Nephron (organoid): ENCODE measurements around the gene TPRG1L.
"Not testable (repeated sequence)": the region's sequence is repeated elsewhere in the genome, so short reads cannot be mapped to it uniquely, and the experiment has no call there.

ENCODE experiments used
- H3K27ac Mint-ChIP-seq, 3 experiments: 2 replicates each; pipeline ENCODE4 v1.8.0; 2020; ENCODE audit warnings: mixed read lengths in 3 of 3, mild to moderate bottlenecking in 2 of 3, moderate library complexity in 1 of 3
- H3K27me3 Mint-ChIP-seq: 2 replicates; pipeline ENCODE4 v1.8.0; 2021; ENCODE audit warnings: low read depth, mild to moderate bottlenecking, moderate library complexity, mixed read lengths
- H3K36me3 Mint-ChIP-seq: 2 replicates; pipeline ENCODE4 v1.8.0; 2020; ENCODE audit warnings: low read depth, mixed read lengths
- H3K4me1 Mint-ChIP-seq: 2 replicates; pipeline ENCODE4 v1.8.0; 2020; ENCODE audit warnings: mixed read lengths
- H3K4me3 Mint-ChIP-seq, 3 experiments: 2 replicates each; pipeline ENCODE4 v1.8.0; 2020; ENCODE audit warnings: mild to moderate bottlenecking in 3 of 3, mixed read lengths in 3 of 3, moderate library complexity in 2 of 3
- H3K9me3 Mint-ChIP-seq: 2 replicates; pipeline ENCODE4 v1.8.0; 2020; ENCODE audit warnings: mixed read lengths
- CTCF ChIP-seq, 3 experiments: fragments of 200-600 bp; sonication (generic); IDR thresholded peaks; one replicate each; pipeline ENCODE4 v1.5.0; 2021; ENCODE audit warnings: antibody characterized with exemption in 3 of 3; ENCODE audit not compliant: unreplicated experiment in 3 of 3

TPRG1L gene

DNA sequence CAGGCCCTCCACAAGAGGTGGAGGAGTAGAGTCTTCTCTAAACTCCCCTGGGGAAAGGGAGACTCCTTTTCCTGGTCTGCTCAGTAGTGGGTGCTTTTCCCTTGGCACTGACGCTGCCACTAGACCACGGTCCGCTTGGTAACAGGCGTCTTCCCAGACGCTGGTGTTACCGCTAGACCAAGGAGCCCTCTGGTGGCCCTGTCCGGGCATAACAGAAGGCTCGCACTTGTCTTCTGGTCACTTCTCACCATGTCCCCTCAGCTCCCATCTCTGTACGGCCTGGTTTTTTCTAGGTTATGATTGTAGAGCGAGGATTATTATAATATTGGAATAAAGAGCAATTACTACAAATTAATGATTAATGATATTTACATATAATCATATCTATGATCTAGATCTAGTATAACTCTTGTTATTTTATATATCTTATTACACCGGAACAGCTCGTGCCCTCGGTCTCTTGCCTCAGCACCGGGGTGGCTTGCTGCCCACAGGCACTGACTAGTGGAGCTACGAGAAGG lies 3.6 kb upstream of the TPRG1L start:
- Mint-ChIP-seq H3K4me1 (peaks cover 36% of the 10 kb centered on the region), H3K27me3 (peaks cover 33% of the 10 kb centered on the region), H3K4me3 (peak overlapping the region; percentile 66 to 97 (median 77))
- H3K36me3 Mint-ChIP-seq, H3K27ac Mint-ChIP-seq, H3K9me3 Mint-ChIP-seq: not testable (repeated sequence)
- TF ChIP-seq CTCF (IDR thresholded peaks at IDR 0.05; ENCODE audit: unreplicated experiment in 3 of 3): peak; percentile 52 to 73 (median 62)

DNA sequence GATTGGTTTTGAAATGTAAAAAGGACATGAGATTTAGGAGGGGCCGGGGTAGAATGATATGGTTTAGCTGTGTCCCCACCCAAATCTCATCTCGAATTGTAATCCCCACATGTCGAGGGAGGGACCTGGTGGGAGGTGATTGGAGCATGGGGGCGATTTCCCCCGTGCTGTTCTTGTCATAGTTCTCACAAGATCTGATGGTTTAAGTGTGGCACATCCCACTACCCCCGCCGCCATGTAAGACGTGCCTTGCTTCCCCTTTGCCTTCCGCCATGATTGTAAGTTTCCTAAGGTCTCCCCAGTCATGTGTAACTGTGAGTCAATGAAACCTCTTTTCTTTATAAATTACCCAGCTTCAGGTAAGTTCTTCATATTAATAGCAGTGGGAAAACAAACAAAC lies 2.7 kb upstream of the TPRG1L start:
- Mint-ChIP-seq H3K4me1 (peaks cover 36% of the 10 kb centered on the region), H3K27me3 (peaks cover 26% of the 10 kb centered on the region), H3K4me3 (peak overlapping the region; percentile 95 to 100 (median 97))
- not testable (repeated sequence) for H3K9me3 Mint-ChIP-seq, H3K27ac Mint-ChIP-seq, H3K36me3 Mint-ChIP-seq

- Mint-ChIP-seq H3K4me1 (peaks cover 31% of the 10 kb centered on the region), H3K27ac (no peak overlapping the region), H3K9me3 (no peaks in the 10 kb centered on the region), H3K36me3 (peaks cover 5% of the 10 kb centered on the region), H3K4me3 (peak overlapping the region; percentile 95 to 100 (median 97)), H3K27me3 (peaks cover 20% of the 10 kb centered on the region)
- no peak for TF ChIP-seq CTCF (IDR thresholded peaks at IDR 0.05; ENCODE audit: unreplicated experiment in 3 of 3)
These were observed 1.2 kb upstream of the TPRG1L start for GRCh38 chr1:3623441-3624199.

DNA sequence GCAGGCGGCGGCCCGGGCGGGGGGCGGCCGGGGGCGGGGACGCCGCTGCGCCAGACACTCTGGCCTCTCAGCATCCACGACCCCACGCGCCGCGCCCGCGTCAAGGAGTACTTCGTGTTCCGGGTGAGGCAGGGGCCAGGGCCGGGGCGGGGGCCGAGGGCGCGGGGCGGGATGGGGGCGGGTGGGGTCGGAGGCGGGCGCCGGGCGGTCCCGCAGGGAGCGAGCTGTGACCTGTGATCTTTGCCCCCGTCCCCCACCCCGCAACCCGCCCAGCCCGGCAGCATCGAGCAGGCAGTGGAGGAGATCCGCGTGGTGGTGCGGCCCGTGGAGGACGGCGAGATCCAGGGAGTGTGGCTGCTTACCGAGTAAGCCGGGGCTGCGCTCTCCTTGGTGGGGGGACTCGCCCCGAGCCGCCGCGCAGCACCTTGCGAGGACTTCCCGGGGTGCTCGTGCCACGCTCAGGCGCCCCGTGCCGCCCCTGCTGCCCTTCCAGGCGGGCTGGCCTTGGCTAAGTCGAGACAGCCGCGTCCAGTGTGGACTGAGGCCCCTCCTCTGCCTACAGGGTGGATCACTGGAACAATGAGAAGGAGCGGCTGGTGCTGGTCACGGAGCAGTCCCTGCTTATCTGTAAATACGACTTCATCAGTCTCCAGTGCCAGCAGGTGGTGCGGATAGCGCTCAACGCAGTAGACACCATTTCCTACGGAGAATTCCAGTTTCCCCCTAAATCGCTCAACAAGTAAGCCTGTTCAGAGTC lies 514 bp downstream of the TPRG1L start:
- H3K4me1 Mint-ChIP-seq: peaks cover 24% of the 10 kb centered on the region
- H3K27me3 Mint-ChIP-seq: peaks cover 6% of the 10 kb centered on the region
- H3K27ac Mint-ChIP-seq: peak overlapping the region in 1 of 3 experiments; percentile 20
- no peak for TF ChIP-seq CTCF (IDR thresholded peaks at IDR 0.05; ENCODE audit: unreplicated experiment in 3 of 3)
- peak overlapping the region; percentile 95 to 100 (median 97) for H3K4me3 Mint-ChIP-seq
- H3K9me3 Mint-ChIP-seq: no peaks in the 10 kb centered on the region
- peaks cover 14% of the 10 kb centered on the region for H3K36me3 Mint-ChIP-seq

DNA sequence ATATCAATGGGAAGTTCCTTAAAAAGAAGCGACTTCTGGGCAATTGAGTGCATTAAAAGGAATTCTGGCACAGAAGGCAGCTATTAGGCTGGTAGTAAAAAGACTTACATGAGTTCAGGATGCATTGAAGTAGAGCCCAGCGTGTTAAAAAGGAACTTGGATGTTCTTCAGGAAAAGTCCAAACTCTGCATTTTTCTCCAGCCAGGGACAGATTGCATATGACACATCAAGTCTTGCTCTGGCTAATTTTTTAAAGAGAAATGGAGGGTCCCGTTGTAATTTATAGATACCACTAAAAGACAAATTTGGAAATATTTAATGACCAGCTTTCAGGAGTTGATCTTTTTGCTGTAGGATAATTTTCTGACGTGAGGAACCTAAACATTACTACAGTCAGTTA lies 1.2 kb downstream of the TPRG1L start:
- peaks cover 14% of the 10 kb centered on the region for H3K36me3 Mint-ChIP-seq

More for the DNA sequence above, 1.2 kb downstream of the TPRG1L start:
- Mint-ChIP-seq H3K27me3 (peaks cover 3% of the 10 kb centered on the region), H3K4me3 (peak overlapping the region; percentile 88 to 100 (median 89)), H3K4me1 (peaks cover 24% of the 10 kb centered on the region), H3K9me3 (no peaks in the 10 kb centered on the region), H3K27ac (no peak overlapping the region)
- TF ChIP-seq CTCF (IDR thresholded peaks at IDR 0.05; ENCODE audit: unreplicated experiment in 3 of 3): no peak
